ENCODE data around the gene TNNT2. TPM values are rescaled to one million over a fixed set of nuclear protein-coding genes. Genes with fewer than 3 reads are reported as not detected.

The TNNT2 gene
- total RNA-seq, 1 donor from 2014 or later = not detected

DNA sequence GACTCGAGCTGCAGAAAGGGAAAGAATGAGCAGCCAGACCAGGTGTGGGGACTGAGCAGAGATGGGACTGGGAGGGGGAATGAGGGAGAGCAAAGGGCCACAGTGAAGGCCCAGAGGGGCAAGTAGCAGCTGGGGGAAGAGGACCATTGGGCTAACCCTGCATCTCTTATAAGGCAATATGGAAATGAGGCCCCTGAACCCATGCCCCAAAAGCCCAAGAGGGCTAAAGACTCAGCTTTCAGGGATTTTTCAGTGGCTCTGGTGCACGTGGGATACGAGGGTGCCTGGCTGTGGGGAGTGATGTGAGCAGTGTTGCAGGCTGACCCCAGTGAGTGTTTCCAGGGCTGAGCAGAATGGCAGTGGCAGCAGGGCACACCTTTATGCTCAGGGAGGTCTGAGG is 44.5 kb upstream of the TNNT2 start:
- no peak overlapping the region for H3K27ac Mint-ChIP-seq (ENCODE audit: unreplicated experiment)
- no peak for DNase-seq (ENCODE audit: low read depth, low spot score)
- no peaks in the 10 kb centered on the region for H3K27me3 Mint-ChIP-seq (ENCODE audit: low read depth)
- peaks cover 38% of the 10 kb centered on the region for H3K4me1 Mint-ChIP-seq
- TF ChIP-seq, protein P1, sequence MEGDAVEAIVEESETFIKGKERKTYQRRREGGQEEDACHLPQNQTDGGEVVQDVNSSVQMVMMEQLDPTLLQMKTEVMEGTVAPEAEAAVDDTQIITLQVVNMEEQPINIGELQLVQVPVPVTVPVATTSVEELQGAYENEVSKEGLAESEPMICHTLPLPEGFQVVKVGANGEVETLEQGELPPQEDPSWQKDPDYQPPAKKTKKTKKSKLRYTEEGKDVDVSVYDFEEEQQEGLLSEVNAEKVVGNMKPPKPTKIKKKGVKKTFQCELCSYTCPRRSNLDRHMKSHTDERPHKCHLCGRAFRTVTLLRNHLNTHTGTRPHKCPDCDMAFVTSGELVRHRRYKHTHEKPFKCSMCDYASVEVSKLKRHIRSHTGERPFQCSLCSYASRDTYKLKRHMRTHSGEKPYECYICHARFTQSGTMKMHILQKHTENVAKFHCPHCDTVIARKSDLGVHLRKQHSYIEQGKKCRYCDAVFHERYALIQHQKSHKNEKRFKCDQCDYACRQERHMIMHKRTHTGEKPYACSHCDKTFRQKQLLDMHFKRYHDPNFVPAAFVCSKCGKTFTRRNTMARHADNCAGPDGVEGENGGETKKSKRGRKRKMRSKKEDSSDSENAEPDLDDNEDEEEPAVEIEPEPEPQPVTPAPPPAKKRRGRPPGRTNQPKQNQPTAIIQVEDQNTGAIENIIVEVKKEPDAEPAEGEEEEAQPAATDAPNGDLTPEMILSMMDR (conservative IDR thresholded peaks at IDR 0.05) = no peak
- H3K9me3 Mint-ChIP-seq = no peaks in the 10 kb centered on the region
- H3K4me3 Mint-ChIP-seq = no peak overlapping the region
- H3K36me3 Mint-ChIP-seq (ENCODE audit: low read depth) = no peaks in the 10 kb centered on the region

- Mint-ChIP-seq H3K27ac (ENCODE audit: unreplicated experiment) (peak overlapping the region; percentile 75), H3K4me3 (no peak overlapping the region), H3K9me3 (no peaks in the 10 kb centered on the region), H3K4me1 (peaks cover 38% of the 10 kb centered on the region), H3K36me3 (ENCODE audit: low read depth) (no peaks in the 10 kb centered on the region), H3K27me3 (ENCODE audit: low read depth) (no peaks in the 10 kb centered on the region)
- DNase-seq (ENCODE audit: low read depth, low spot score) = no peak
- TF ChIP-seq, protein P1 (conservative IDR thresholded peaks at IDR 0.05) = no peak
Measured at GRCh38 chr1:201421041-201421440, 43.6 kb upstream of the TNNT2 start.

DNA sequence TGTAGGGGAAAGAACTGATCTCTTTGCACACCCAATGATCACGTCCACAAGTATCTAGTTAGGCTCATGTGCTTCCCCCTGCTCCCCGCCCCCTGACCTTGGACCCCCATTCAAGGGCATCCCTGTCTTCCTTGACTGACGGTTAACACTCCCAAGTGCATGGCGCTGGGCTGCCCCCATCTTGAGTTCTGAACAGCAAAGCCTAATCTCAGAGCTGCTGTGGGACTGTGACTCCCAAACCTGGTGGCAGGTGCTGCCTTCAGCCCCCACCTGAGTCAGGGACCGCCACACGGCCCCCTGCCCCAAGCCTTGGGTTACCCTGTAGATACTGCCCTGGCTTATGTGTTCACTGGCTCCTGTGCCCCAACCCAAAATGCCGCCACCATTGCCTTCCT is 43.1 kb upstream of the TNNT2 start:
- Mint-ChIP-seq H3K36me3 (ENCODE audit: low read depth) (no peaks in the 10 kb centered on the region), H3K27ac (ENCODE audit: unreplicated experiment) (peak overlapping the region; percentile 75), H3K27me3 (ENCODE audit: low read depth) (no peaks in the 10 kb centered on the region), H3K4me1 (peaks cover 38% of the 10 kb centered on the region), H3K4me3 (no peak overlapping the region), H3K9me3 (no peaks in the 10 kb centered on the region)
- no peak for DNase-seq (ENCODE audit: low read depth, low spot score)
- TF ChIP-seq, protein P1 (conservative IDR thresholded peaks at IDR 0.05) = no peak

- Mint-ChIP-seq H3K9me3 (no peaks in the 10 kb centered on the region), H3K36me3 (ENCODE audit: low read depth) (no peaks in the 10 kb centered on the region), H3K27me3 (ENCODE audit: low read depth) (no peaks in the 10 kb centered on the region), H3K27ac (ENCODE audit: unreplicated experiment) (peak overlapping the region; percentile 10), H3K4me3 (no peak overlapping the region), H3K4me1 (peaks cover 35% of the 10 kb centered on the region)
- TF ChIP-seq, protein P1 (conservative IDR thresholded peaks at IDR 0.05) = no peak
- DNase-seq (ENCODE audit: low read depth, low spot score) = no peak
Measured at GRCh38 chr1:201419746-201420607, 42.5 kb upstream of the TNNT2 start.

DNA sequence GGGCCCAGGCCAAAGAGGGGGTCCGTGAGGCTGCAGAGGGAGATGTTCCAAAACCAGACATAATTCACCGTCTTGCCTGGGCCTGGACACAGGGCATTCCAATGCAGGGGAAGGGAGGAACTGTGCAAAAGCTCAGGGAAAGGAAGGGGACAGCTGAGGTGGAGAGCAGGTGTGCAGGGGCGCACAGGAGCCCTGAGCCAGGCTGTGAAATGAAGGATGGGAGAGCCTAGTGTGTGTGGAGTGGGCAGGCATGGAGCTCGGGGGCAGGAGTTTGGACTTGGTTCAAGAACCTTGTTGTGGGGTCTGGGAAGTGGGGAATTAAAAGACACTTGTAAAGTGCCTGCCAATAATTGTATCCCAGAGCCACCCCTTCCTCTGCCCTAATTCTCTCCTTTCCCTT is 41.8 kb upstream of the TNNT2 start:
- no peak overlapping the region for H3K27ac Mint-ChIP-seq (ENCODE audit: unreplicated experiment)

More for the DNA sequence above, 41.8 kb upstream of the TNNT2 start:
- Mint-ChIP-seq H3K27me3 (ENCODE audit: low read depth) (peaks cover 4% of the 10 kb centered on the region), H3K9me3 (no peaks in the 10 kb centered on the region), H3K4me1 (peaks cover 33% of the 10 kb centered on the region), H3K4me3 (no peak overlapping the region), H3K36me3 (ENCODE audit: low read depth) (no peaks in the 10 kb centered on the region)
- DNase-seq (ENCODE audit: low read depth, low spot score) = no peak
- TF ChIP-seq, protein P1 (conservative IDR thresholded peaks at IDR 0.05) = no peak
